BE2C (cell line): ENCODE results near the gene IFNA10.

Source experiments
- DNase-seq: peaks from one replicate; pipeline ENCODE4 v3.0.0-alpha.2; 2020
- H3K27me3 ChIP-seq: fragments of 250-450 bp; sonication (Bioruptor Pico); 2 replicates; pipeline ENCODE4 v1.5.1; 2020; ENCODE audit warnings: mild to moderate bottlenecking
- H3K36me3 ChIP-seq: fragments of 250-450 bp; sonication (Bioruptor Pico); 2 replicates; pipeline ENCODE4 v1.5.1; 2020; ENCODE audit warnings: mild to moderate bottlenecking
- H3K4me1 ChIP-seq: fragments of 250-450 bp; sonication (Bioruptor Pico); 2 replicates; pipeline ENCODE4 v1.5.1; 2020
- H3K4me3 ChIP-seq: 2 replicates; pipeline ENCODE4 v1.5.1; 2011; ENCODE audit warnings: low read depth, low read length
- H3K9me3 ChIP-seq: fragments of 250-450 bp; sonication (Bioruptor Pico); 2 replicates; pipeline ENCODE4 v1.5.1; 2020
- CTCF ChIP-seq: IDR thresholded peaks from 2 replicates; pipeline ENCODE4 v1.5.1; 2012; ENCODE audit warnings: mild to moderate bottlenecking, low read depth, low read length

The IFNA10 gene

GRCh38 chr9:21160178-21160577 lies 46.8 kb downstream of the IFNA10 start:
- no peaks in the 10 kb centered on the region for H3K9me3 ChIP-seq
- no peaks in the 10 kb centered on the region for H3K36me3 ChIP-seq
- no peaks in the 10 kb centered on the region for H3K27me3 ChIP-seq
- no peak for DNase-seq
- no peaks in the 10 kb centered on the region for H3K4me1 ChIP-seq
- TF ChIP-seq CTCF, result no peak
- H3K4me3 ChIP-seq, result no peak overlapping the region
